Measurements from ENCODE around the gene HDAC10. TPM values are rescaled to one million over a fixed set of nuclear protein-coding genes. Genes with fewer than 3 reads are reported as not detected.

Gene HDAC10
- total RNA-seq, 2 donors from 2014 or later, result 31.9 to 128 TPM

GRCh38 chr22:50268655-50269113 lies 17.6 kb upstream of the HDAC10 start:
- Histone ChIP-seq H3K36me3 (replicated peaks in 1 of 2; ENCODE audit: insufficient read depth in 1 of 2, low read depth in 2 of 2) (no peaks in the 10 kb centered on the region), H3K27ac (no peak overlapping the region), H3K9me3 (no peaks in the 10 kb centered on the region), H3K4me3 (no peak overlapping the region), H3K4me1 (peaks cover 49% of the 10 kb centered on the region), H3K27me3 (no peaks in the 10 kb centered on the region)
- DNase-seq (peak; percentile 63 to 84 (median 78)), ATAC-seq (peak; percentile 20)
- no peak for TF ChIP-seq CTCF (IDR thresholded peaks at IDR 0.05)
- TF ChIP-seq POLR2A (IDR thresholded peaks at IDR 0.05), result no peak
- intact Hi-C loops (cut with DNase I), result loop anchor here (5.0 kb wide), 1 partner anchor 64 kb away; no protein-coding TSS in a partner anchor
- 26 to 37% methylated on average over 6 to 9 of the region's 9 CpGs for WGBS, 2 donors

GRCh38 chr22:50267591-50268390 lies 16.7 kb upstream of the HDAC10 start:
- Histone ChIP-seq H3K27ac (no peak overlapping the region), H3K4me1 (peaks cover 49% of the 10 kb centered on the region), H3K36me3 (replicated peaks in 1 of 2; ENCODE audit: insufficient read depth in 1 of 2, low read depth in 2 of 2) (no peaks in the 10 kb centered on the region), H3K9me3 (no peaks in the 10 kb centered on the region), H3K27me3 (no peaks in the 10 kb centered on the region), H3K4me3 (no peak overlapping the region)
- intact Hi-C loops (cut with DNase I), result loop anchor here (5.0 kb wide), 1 partner anchor 65 kb away; no protein-coding TSS in a partner anchor
- DNase-seq, result peak; percentile 75 to 82 (median 76)
- 8% methylated on average over 62 of the region's 75 CpGs; no CpG with 5 or more reads in 1 of the 2 donors for WGBS, 2 donors
- peak; percentile 65 for ATAC-seq
- TF ChIP-seq POLR2A (IDR thresholded peaks at IDR 0.05), result no peak
- peak in 4 of 7 experiments; percentile 13 to 30 (median 22) for TF ChIP-seq CTCF (IDR thresholded peaks at IDR 0.05)

DNA sequence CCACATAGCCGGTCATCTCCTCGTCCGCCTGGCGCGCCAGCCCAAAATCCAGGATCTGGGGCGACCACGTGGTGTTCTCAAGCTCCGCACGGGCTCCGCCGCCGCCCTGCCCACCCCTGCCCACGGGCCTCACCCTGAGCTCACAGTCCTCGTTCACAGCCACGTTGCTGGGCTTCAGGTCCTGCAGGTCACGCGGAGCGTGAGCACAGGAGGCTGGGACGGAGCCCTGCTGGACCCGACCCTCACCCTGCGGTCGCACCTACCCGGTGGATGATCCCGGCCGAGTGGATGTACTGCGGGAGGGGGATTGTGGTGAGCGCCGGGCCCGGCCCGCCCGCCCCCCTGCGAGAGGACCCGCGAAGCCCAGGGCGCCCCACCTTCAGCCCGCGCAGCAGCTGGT lies 15.9 kb upstream of the HDAC10 start:
- DNase-seq, result no peak
- H3K4me3 ChIP-seq, result no peak overlapping the region
- WGBS, 2 donors, result 60% methylated on average over 34 of the region's 37 CpGs; no CpG with 5 or more reads in 1 of the 2 donors
- peaks cover 0 to 3% of the 10 kb centered on the region in 2 donors for H3K27me3 ChIP-seq
- ATAC-seq, result no peak
- H3K27ac ChIP-seq, result no peak overlapping the region
- no peaks in the 10 kb centered on the region for H3K36me3 ChIP-seq (replicated peaks in 1 of 2; ENCODE audit: insufficient read depth in 1 of 2, low read depth in 2 of 2)
- intact Hi-C loops (cut with DNase I), result loop anchor here (5.0 kb wide), 1 partner anchor 65 kb away; no protein-coding TSS in a partner anchor
- TF ChIP-seq POLR2A (IDR thresholded peaks at IDR 0.05), result no peak
- TF ChIP-seq CTCF (IDR thresholded peaks at IDR 0.05), result no peak
- H3K9me3 ChIP-seq, result no peaks in the 10 kb centered on the region
- peaks cover 49% of the 10 kb centered on the region for H3K4me1 ChIP-seq

DNA sequence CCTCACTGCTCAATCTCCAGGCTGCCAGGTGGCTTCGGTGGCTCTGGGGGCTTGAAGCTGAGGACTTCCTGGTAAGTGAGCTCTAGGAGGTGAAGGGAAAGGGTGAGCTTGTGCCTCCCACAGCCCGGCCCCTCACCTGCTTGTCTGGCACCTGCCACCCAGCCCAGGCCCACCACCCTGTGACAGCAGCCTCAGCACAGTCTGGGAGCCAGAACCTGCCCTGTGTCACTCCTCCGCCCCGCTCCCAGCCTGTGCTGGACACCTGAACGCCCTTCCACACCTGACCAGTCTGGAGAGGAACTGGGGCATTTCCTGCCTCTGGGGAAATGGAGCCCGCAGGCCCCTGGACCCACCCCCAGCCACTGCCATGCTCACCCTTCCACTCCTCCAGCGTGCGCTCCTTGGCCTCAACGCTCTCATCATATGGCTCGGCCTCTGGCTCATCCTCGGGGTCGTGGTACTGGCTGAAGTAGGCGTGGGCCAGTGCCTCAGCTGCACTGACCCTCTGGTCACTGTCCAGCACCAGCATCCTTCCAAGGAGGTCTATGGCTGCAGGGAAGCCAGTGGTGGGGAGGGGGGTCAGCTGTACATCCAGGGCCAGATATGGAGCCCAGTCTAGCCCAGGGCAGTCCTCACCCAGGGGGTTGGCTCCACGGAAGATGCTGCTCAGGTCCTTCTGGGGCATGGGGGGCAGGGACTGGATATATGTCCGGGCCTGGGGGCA lies 14.0 kb upstream of the HDAC10 start:
- intact Hi-C loops (cut with DNase I), result loop anchor here (5.0 kb wide), 1 partner anchor 67 kb away; no protein-coding TSS in a partner anchor
- H3K4me3 ChIP-seq, result no peak overlapping the region
- TF ChIP-seq CTCF (IDR thresholded peaks at IDR 0.05) (no peak), POLR2A (IDR thresholded peaks at IDR 0.05) (no peak)
- 80 to 87% methylated on average over 10 to 15 of the region's 15 CpGs for WGBS, 2 donors
- no peak overlapping the region for H3K27ac ChIP-seq
- H3K9me3 ChIP-seq, result no peaks in the 10 kb centered on the region
- H3K27me3 ChIP-seq, result peaks cover 0 to 4% of the 10 kb centered on the region in 2 donors
- ATAC-seq, result no peak
- H3K36me3 ChIP-seq (replicated peaks in 1 of 2; ENCODE audit: insufficient read depth in 1 of 2, low read depth in 2 of 2), result no peaks in the 10 kb centered on the region
- DNase-seq, result no peak
- peaks cover 41% of the 10 kb centered on the region for H3K4me1 ChIP-seq

All from body of pancreas (tissue), 4 donors.